Caco-2 (cell line): Measurements from ENCODE around the gene COL12A1. TPM values are rescaled to one million over a fixed set of nuclear protein-coding genes. Genes with fewer than 3 reads are reported as not detected.

Experiments
- BruUV-seq: library from RNA; stranded (reverse); fragments of 400-500 nt; replicated peaks from 2 replicates; lab custom pipeline; 2021; lab: Mats Ljungman, UMichigan
- CTCF ChIA-PET: fragments of 300-600 bp; sonication (Branson Sonifier 250); formaldehyde crosslinking; loops from one replicate; lab custom pipeline; 2022; ENCODE audit warnings: antibody characterized with exemption; lab: Charles Lee
- POLR2A ChIA-PET: fragments of 300-600 bp; sonication (Branson Sonifier 250); formaldehyde crosslinking; loops from one replicate; lab custom pipeline; 2022; ENCODE audit warnings: antibody characterized with exemption; lab: Charles Lee
- DNase-seq, 2 experiments: peaks; one replicate each; pipeline versions ENCODE4 v3.0.0 to v3.0.0-alpha.2; 2020 to 2022
- H3K27me3 ChIP-seq: replicated peaks from 2 replicates; pipeline ENCODE4 v1.6.0; 2011; ENCODE audit warnings: low read length; ENCODE audit not compliant: control insufficient read depth, insufficient read depth
- H3K36me3 ChIP-seq: 2 replicates; pipeline ENCODE4 v1.5.1; 2011; ENCODE audit warnings: low read length; ENCODE audit not compliant: control insufficient read depth, insufficient read depth
- H3K4me1 ChIP-seq: fragments of 250-450 bp; sonication (Bioruptor Pico); 2 replicates; pipeline ENCODE4 v1.5.1; 2020; ENCODE audit warnings: mild to moderate bottlenecking
- H3K4me3 ChIP-seq: 2 replicates; pipeline ENCODE4 v1.5.1; 2011; ENCODE audit warnings: low read depth, mild to moderate bottlenecking, control low read depth, low read length
- H3K9me3 ChIP-seq: fragments of 250-450 bp; sonication (Bioruptor Pico); 2 replicates; pipeline ENCODE4 v1.5.1; 2020; ENCODE audit warnings: mild to moderate bottlenecking, moderate library complexity
- H3K27ac Mint-ChIP-seq: one replicate; pipeline ENCODE4 v1.8.0; 2022; ENCODE audit warnings: mixed read lengths; ENCODE audit not compliant: unreplicated experiment
- H3K27me3 Mint-ChIP-seq: one replicate; pipeline ENCODE4 v1.8.0; 2022; ENCODE audit warnings: mixed read lengths; ENCODE audit not compliant: insufficient read depth, unreplicated experiment
- H3K36me3 Mint-ChIP-seq: one replicate; pipeline ENCODE4 v1.8.0; 2022; ENCODE audit warnings: mild to moderate bottlenecking, mixed read lengths; ENCODE audit not compliant: insufficient read depth, unreplicated experiment
- H3K4me1 Mint-ChIP-seq: one replicate; pipeline ENCODE4 v1.8.0; 2022; ENCODE audit warnings: low read depth, mixed read lengths; ENCODE audit not compliant: unreplicated experiment
- H3K4me3 Mint-ChIP-seq: one replicate; pipeline ENCODE4 v1.8.0; 2022; ENCODE audit warnings: mild to moderate bottlenecking, moderate library complexity, mixed read lengths; ENCODE audit not compliant: unreplicated experiment
- H3K9me3 Mint-ChIP-seq: one replicate; pipeline ENCODE4 v1.8.0; 2022; ENCODE audit warnings: mixed read lengths; ENCODE audit not compliant: unreplicated experiment
- intact Hi-C: fragments of 100-400 bp; cut with micrococcal nuclease; formaldehyde crosslinking; loops from one replicate; pipeline ENCODE4 v1.10.0; 2022; ENCODE audit not compliant: unreplicated experiment
- total RNA-seq: library from RNA; stranded (reverse); gene quantifications from 2 replicates; pipeline ENCODE4 v1.2.3, GENCODE V29; 2022
- TF ChIP-seq, protein P1 (sequence below), 2 experiments: fragments of 200-600 bp in 1 of 2; IDR thresholded peaks; 1 replicate in 1 of 2; 2 replicates in 1 of 2; pipeline versions ENCODE4 v1.5.1 to v1.8.0; 2011 to 2022; ENCODE audit warnings: antibody characterized with exemption in 1 of 2, control low read depth in 1 of 2, inconsistent platforms in 1 of 2, low read depth in 1 of 2, low read length in 1 of 2, mild to moderate bottlenecking in 1 of 2, moderate library complexity in 1 of 2; ENCODE audit not compliant: insufficient read depth in 1 of 2, severe bottlenecking in 1 of 2, unreplicated experiment in 1 of 2

Gene COL12A1
- total RNA-seq, 1 experiment from 2014 or later: 68.0 TPM

DNA sequence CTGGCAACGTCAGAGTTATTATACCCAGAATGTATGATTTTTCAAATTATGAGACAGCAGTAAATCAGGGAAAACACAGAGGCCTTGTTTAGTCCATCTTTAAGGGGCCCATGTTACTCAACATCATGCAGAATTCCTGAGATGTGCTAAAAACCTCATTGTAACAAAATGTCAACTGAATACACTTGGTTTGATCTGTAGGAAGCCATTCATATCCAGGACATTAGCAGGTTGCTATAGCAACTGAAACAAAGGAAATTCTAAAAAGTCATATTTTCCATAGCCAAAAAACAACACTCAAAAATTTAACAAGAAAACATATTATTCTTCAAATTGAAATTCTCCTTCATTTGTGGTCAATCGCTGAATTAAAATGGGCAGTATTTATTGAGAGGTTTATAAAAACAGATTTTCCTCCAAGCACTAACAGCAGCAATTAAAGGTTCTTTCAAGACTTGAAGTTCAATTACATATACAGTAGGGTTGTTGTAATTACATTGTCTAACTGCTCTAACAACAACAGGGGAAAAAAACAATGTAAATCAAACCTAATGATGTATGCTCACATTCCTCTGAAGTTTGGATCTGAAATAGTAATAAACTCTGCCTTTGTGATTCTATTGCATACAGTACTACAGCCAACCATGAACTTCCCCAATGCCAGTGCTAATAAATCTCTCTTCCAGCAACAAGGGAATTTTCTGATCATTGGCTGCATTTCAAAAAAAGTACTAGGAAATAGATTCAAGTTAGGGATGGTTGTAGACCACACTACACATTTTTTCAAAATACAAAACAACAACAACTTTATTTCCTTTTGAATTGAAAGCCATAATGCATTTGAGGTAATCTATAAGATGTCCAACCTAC is 34.9 kb downstream of the COL12A1 start:
- Histone ChIP-seq H3K27me3 (no peaks in the 10 kb centered on the region), H3K9me3 (no peaks in the 10 kb centered on the region), H3K4me3 (no peak overlapping the region), H3K36me3 (no peaks in the 10 kb centered on the region), H3K4me1 (no peaks in the 10 kb centered on the region)
- BruUV-seq: no TSS peak
- Mint-ChIP-seq H3K36me3 (peaks cover 9% of the 10 kb centered on the region), H3K4me1 (peaks cover 10% of the 10 kb centered on the region), H3K27me3 (no peaks in the 10 kb centered on the region), H3K9me3 (no peaks in the 10 kb centered on the region), H3K4me3 (no peak overlapping the region), H3K27ac (no peak overlapping the region)
- intact Hi-C loops: no loop called here
- DNase-seq: no peak
- ChIA-PET CTCF (no interaction called here), POLR2A (no interaction called here)
- TF ChIP-seq, protein P1, sequence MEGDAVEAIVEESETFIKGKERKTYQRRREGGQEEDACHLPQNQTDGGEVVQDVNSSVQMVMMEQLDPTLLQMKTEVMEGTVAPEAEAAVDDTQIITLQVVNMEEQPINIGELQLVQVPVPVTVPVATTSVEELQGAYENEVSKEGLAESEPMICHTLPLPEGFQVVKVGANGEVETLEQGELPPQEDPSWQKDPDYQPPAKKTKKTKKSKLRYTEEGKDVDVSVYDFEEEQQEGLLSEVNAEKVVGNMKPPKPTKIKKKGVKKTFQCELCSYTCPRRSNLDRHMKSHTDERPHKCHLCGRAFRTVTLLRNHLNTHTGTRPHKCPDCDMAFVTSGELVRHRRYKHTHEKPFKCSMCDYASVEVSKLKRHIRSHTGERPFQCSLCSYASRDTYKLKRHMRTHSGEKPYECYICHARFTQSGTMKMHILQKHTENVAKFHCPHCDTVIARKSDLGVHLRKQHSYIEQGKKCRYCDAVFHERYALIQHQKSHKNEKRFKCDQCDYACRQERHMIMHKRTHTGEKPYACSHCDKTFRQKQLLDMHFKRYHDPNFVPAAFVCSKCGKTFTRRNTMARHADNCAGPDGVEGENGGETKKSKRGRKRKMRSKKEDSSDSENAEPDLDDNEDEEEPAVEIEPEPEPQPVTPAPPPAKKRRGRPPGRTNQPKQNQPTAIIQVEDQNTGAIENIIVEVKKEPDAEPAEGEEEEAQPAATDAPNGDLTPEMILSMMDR (IDR thresholded peaks at IDR 0.05; ENCODE audit: insufficient read depth in 1 of 2, low read depth in 1 of 2, low read length in 1 of 2, severe bottlenecking in 1 of 2, unreplicated experiment in 1 of 2): no peak

DNA sequence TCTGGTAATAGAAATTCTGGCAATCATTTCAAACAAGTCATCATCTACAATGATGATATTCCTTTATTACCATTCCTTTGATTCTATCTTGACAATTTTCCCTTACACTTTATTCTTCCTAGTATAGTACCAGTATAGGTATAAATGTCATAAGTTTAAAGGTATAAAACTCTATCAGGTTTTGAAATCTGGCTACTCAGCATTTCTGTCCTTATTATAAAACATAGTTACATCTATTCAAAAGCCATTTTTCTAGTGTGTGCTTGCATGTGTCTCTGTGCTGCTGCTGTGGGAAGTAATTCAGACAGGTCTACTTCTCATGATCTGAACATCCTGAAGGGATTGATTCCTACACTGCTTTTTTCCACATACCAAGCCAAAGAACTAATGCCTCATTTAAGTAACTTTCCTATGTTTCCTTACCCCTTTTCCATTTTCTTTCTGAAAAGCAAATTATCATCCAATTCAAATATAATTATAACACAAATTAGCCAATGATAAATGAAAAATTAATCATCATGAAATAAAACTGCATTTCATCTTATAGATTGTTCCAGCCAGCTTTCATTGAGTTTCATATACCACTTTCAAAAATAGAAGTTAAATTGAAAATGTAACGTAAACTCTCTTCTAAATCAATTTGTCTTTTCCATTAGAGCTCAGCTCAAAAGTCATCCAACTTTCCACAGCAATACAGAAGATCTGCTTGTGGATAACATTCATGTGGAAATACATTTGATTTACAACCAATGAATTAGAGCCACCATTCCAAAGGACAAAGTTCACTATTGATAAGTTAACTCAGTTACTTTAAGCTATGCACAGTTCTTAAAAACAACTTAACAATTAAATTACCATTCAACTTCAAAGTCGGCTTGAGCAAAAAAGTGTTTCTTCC is 35.9 kb downstream of the COL12A1 start:
- Histone ChIP-seq H3K4me3 (no peak overlapping the region), H3K4me1 (no peaks in the 10 kb centered on the region), H3K9me3 (no peaks in the 10 kb centered on the region), H3K27me3 (no peaks in the 10 kb centered on the region), H3K36me3 (no peaks in the 10 kb centered on the region)
- TF ChIP-seq, protein P1 (IDR thresholded peaks at IDR 0.05; ENCODE audit: insufficient read depth in 1 of 2, low read depth in 1 of 2, low read length in 1 of 2, severe bottlenecking in 1 of 2, unreplicated experiment in 1 of 2): no peak
- POLR2A ChIA-PET: no interaction called here
- Mint-ChIP-seq H3K27ac (no peak overlapping the region), H3K9me3 (no peaks in the 10 kb centered on the region), H3K4me1 (peaks cover 6% of the 10 kb centered on the region), H3K27me3 (no peaks in the 10 kb centered on the region), H3K4me3 (no peak overlapping the region), H3K36me3 (peaks cover 15% of the 10 kb centered on the region)
- DNase-seq: no peak
- CTCF ChIA-PET: no interaction called here
- intact Hi-C loops: no loop called here
- no TSS peak for BruUV-seq

DNA sequence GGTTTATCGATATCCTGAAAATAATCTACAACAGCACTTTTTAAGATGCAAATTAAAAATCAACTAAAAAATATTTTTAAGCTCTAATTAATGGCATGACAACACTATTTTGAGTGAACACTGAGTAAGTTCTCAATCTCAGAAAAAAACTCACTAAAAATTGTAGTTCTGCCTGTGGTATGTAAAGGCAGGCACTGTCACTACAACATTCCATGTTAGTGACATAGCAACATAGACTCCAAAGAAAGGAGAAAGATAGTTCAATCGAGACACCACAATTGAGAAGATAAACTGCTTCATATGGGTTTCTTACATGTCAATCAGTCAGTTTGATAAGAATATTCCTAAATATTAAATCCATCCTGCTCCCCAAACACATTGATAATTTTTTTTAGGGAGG is 38.0 kb downstream of the COL12A1 start:
- no peaks in the 10 kb centered on the region for H3K9me3 Mint-ChIP-seq
- DNase-seq: no peak
- Histone ChIP-seq H3K4me3 (no peak overlapping the region), H3K9me3 (no peaks in the 10 kb centered on the region), H3K27me3 (no peaks in the 10 kb centered on the region), H3K36me3 (no peaks in the 10 kb centered on the region), H3K4me1 (no peaks in the 10 kb centered on the region)
- intact Hi-C loops: no loop called here
- no peak overlapping the region for H3K4me3 Mint-ChIP-seq
- no peaks in the 10 kb centered on the region for H3K27me3 Mint-ChIP-seq
- TF ChIP-seq, protein P1 (IDR thresholded peaks at IDR 0.05; ENCODE audit: insufficient read depth in 1 of 2, low read depth in 1 of 2, low read length in 1 of 2, severe bottlenecking in 1 of 2, unreplicated experiment in 1 of 2): no peak
- BruUV-seq: no TSS peak
- H3K4me1 Mint-ChIP-seq: peaks cover 6% of the 10 kb centered on the region
- H3K36me3 Mint-ChIP-seq: peaks cover 15% of the 10 kb centered on the region
- CTCF ChIA-PET: no interaction called here
- no peak overlapping the region for H3K27ac Mint-ChIP-seq
- POLR2A ChIA-PET: no interaction called here
